Liver (tissue), 9 donors: ENCODE data around the gene TOP3A. TPM values are rescaled to one million over a fixed set of nuclear protein-coding genes. Genes with fewer than 3 reads are reported as not detected.

Source experiments
- DNase-seq: peaks from one replicate; pipeline ENCODE4 v3.0.0-alpha.2; 2017; ENCODE audit warnings: low spot score
- H3K27ac ChIP-seq, 2 donors: one replicate each; pipeline ENCODE4 v1.7.0; 2013; ENCODE audit warnings: inconsistent platforms in 2 of 2, low read length in 2 of 2, control low read depth in 1 of 2, low read depth in 1 of 2, mild to moderate bottlenecking in 1 of 2
- H3K27me3 ChIP-seq, 4 donors: one replicate each; pipeline versions ENCODE4 v1.6.1 to v1.7.0; 2013; ENCODE audit warnings: low read length in 3 of 4, inconsistent platforms in 1 of 4, mild to moderate bottlenecking in 1 of 4, moderate library complexity in 1 of 4; ENCODE audit not compliant: control insufficient read depth in 4 of 4, insufficient read depth in 4 of 4
- H3K36me3 ChIP-seq, 4 donors: one replicate each; pipeline versions ENCODE4 v1.6.1 to v1.7.0; 2013; ENCODE audit warnings: low read length in 3 of 4, mild to moderate bottlenecking in 3 of 4, low read depth in 1 of 4, moderate library complexity in 1 of 4; ENCODE audit not compliant: control insufficient read depth in 4 of 4, insufficient read depth in 3 of 4
- H3K4me1 ChIP-seq, 4 donors: one replicate each; pipeline versions ENCODE4 v1.6.1 to v1.7.0; 2013; ENCODE audit warnings: low read length in 3 of 4, mild to moderate bottlenecking in 3 of 4, moderate library complexity in 1 of 4; ENCODE audit not compliant: control insufficient read depth in 4 of 4, insufficient read depth in 4 of 4
- H3K4me3 ChIP-seq, 3 donors: one replicate each; pipeline versions ENCODE4 v1.6.1 to v1.7.0; 2013; ENCODE audit warnings: low read length in 3 of 3, control low read depth in 1 of 3, low read depth in 1 of 3, mild to moderate bottlenecking in 1 of 3
- H3K9ac ChIP-seq, 2 donors: one replicate each; pipeline ENCODE4 v1.7.0; 2013; ENCODE audit warnings: low read length in 2 of 2, mild to moderate bottlenecking in 2 of 2, moderate library complexity in 2 of 2, control low read depth in 1 of 2, low read depth in 1 of 2
- H3K9me3 ChIP-seq, 4 donors: one replicate each; pipeline versions ENCODE4 v1.6.1 to v1.7.0; 2013; ENCODE audit warnings: low read length in 3 of 4; ENCODE audit not compliant: control insufficient read depth in 4 of 4
- ATF3 ChIP-seq: IDR thresholded peaks from 2 replicates; pipeline ENCODE4 v1.6.1; 2016; ENCODE audit warnings: antibody characterized with exemption
- CTCF ChIP-seq: fragments of 150-350 bp; IDR thresholded peaks from 2 replicates; pipeline ENCODE4 v1.5.1; 2017; ENCODE audit warnings: improper control_type of control experiment, low read depth, low read length; ENCODE audit not compliant: missing input control
- EGR1 ChIP-seq, 2 donors: IDR thresholded peaks; 2 replicates each; pipeline ENCODE4 v1.6.1; 2016 to 2018; ENCODE audit warnings: antibody characterized with exemption in 2 of 2, low read depth in 2 of 2
- FOXA1 ChIP-seq: IDR thresholded peaks from 2 replicates; pipeline ENCODE4 v1.6.1; 2016; ENCODE audit warnings: antibody characterized with exemption
- FOXA2 ChIP-seq: IDR thresholded peaks from 2 replicates; pipeline ENCODE4 v1.6.1; 2016; ENCODE audit warnings: antibody characterized with exemption
- GABPA ChIP-seq, 2 donors: IDR thresholded peaks in 1 of 2; conservative IDR thresholded peaks in 1 of 2; 2 replicates each; pipeline ENCODE4 v1.6.1; 2016; ENCODE audit warnings: antibody characterized with exemption in 2 of 2, mild to moderate bottlenecking in 1 of 2, moderate library complexity in 1 of 2
- HNF4A ChIP-seq, 2 donors: conservative IDR thresholded peaks; 2 replicates each; pipeline ENCODE4 v1.6.1; 2016; ENCODE audit warnings: antibody characterized with exemption in 2 of 2, mild to moderate bottlenecking in 2 of 2
- HNF4G ChIP-seq: IDR thresholded peaks from 2 replicates; pipeline ENCODE4 v1.6.1; 2016; ENCODE audit warnings: antibody characterized with exemption
- JUND ChIP-seq, 2 donors: IDR thresholded peaks; 2 replicates each; pipeline ENCODE4 v1.6.1; 2016; ENCODE audit warnings: antibody characterized with exemption in 2 of 2
- NR2F2 ChIP-seq: IDR thresholded peaks from 2 replicates; pipeline ENCODE4 v1.6.1; 2016; ENCODE audit warnings: antibody characterized with exemption
- RXRA ChIP-seq, 2 donors: IDR thresholded peaks; 2 replicates each; pipeline ENCODE4 v1.6.1; 2017 to 2018; ENCODE audit warnings: antibody characterized with exemption in 2 of 2, mild to moderate bottlenecking in 1 of 2
- SP1 ChIP-seq: IDR thresholded peaks from 2 replicates; pipeline ENCODE4 v1.6.1; 2018; ENCODE audit warnings: antibody characterized with exemption, mild to moderate bottlenecking
- TAF1 ChIP-seq: conservative IDR thresholded peaks from 2 replicates; pipeline ENCODE4 v1.6.1; 2016; ENCODE audit warnings: antibody characterized with exemption, mild to moderate bottlenecking
- ZBTB33 ChIP-seq: IDR thresholded peaks from 2 replicates; pipeline ENCODE4 v1.6.1; 2016; ENCODE audit warnings: antibody characterized with exemption
- WGBS: extraction: QIAGEN DNeasy Blood & Tissue Kit; methylation state at CpG from one replicate; pipeline ENCODE4 v1.1.7; 2013; 5-methylcytosine and 5-hydroxymethylcytosine counted together
- polyA plus RNA-seq, 2 donors: library from polyadenylated mRNA; stranded (reverse) in 1 of 2; unstranded in 1 of 2; fragments of 200-250 nt in 1 of 2; fragments of >200 nt in 1 of 2; fragmentation: Nextera tagmentation in 1 of 2; extraction: Ambion mirVana in 1 of 2; gene quantifications; one replicate each; pipeline versions ENCODE4 v1.2.1 to v1.2.3, GENCODE V29; 2013 to 2015
- total RNA-seq, 2 donors: library from RNA; depleted of rRNA; stranded (reverse); fragments of >200 nt; gene quantifications; one replicate each; pipeline ENCODE4 v1.2.3, GENCODE V29; 2014
- donor health status: healthy.
- donor health status: healthy.
- donor health status: healthy.
- donor health status: healthy.
- donor health status: healthy.

TOP3A gene
- total and polyA plus RNA-seq, 4 donors = 6.6 to 37.5 (median 14.3) TPM

- TF ChIP-seq HNF4A (conservative IDR thresholded peaks at IDR 0.05) (no peak), CTCF (no peak), HNF4G (no peak), FOXA1 (no peak), NR2F2 (no peak), GABPA (IDR thresholded peaks at IDR 0.05 in 1 of 2, conservative IDR thresholded peaks at IDR 0.05 in 1 of 2) (no peak), ZBTB33 (no peak), ATF3 (no peak), SP1 (no peak), TAF1 (no peak), FOXA2 (no peak), JUND (IDR thresholded peaks at IDR 0.05) (no peak), EGR1 (IDR thresholded peaks at IDR 0.05; ENCODE audit: low read depth in 2 of 2) (no peak)
- H3K27ac ChIP-seq = peak overlapping the region; percentile 84 to 85
- WGBS = 91% methylated on average over 3 of the region's 3 CpGs
- peaks cover 6 to 20% (median 12%) of the 10 kb centered on the region in 4 donors for H3K36me3 ChIP-seq
- H3K4me1 ChIP-seq = peaks cover 24 to 42% (median 31%) of the 10 kb centered on the region in 4 donors
- H3K9me3 ChIP-seq = no peaks in the 10 kb centered on the region
- peak overlapping the region in 1 of 3 donors; percentile 80 for H3K4me3 ChIP-seq
- H3K9ac ChIP-seq = peak overlapping the region in 1 of 2 donors; percentile 39
- DNase-seq = no peak
- no peaks in the 10 kb centered on the region for H3K27me3 ChIP-seq
Observed at GRCh38 chr17:18261659-18262058, 53.1 kb downstream of the TOP3A start.

GRCh38 chr17:18261146-18261515 lies 53.7 kb downstream of the TOP3A start:
- Histone ChIP-seq H3K4me1 (peaks cover 24 to 46% (median 33%) of the 10 kb centered on the region in 4 donors), H3K27ac (peak overlapping the region; percentile 84 to 85)

More at GRCh38 chr17:18261146-18261515, 53.7 kb downstream of the TOP3A start:
- no peak for DNase-seq
- no peaks in the 10 kb centered on the region for H3K27me3 ChIP-seq
- TF ChIP-seq NR2F2 (no peak), RXRA (IDR thresholded peaks at IDR 0.05) (peak; percentile 16 to 39), HNF4A (conservative IDR thresholded peaks at IDR 0.05) (peak; percentile 9 to 24)
- peak overlapping the region; percentile 80 to 83 (median 82) for H3K4me3 ChIP-seq
- H3K36me3 ChIP-seq = peaks cover 7 to 20% (median 13%) of the 10 kb centered on the region in 4 donors
- H3K9me3 ChIP-seq = no peaks in the 10 kb centered on the region
- WGBS = under 1% methylated on average over 16 of the region's 16 CpGs
- peak overlapping the region; percentile 60 to 69 for H3K9ac ChIP-seq
